Endodermal cell (in vitro differentiated cells): ENCODE results near the gene KLF2. TPM values are rescaled to one million over a fixed set of nuclear protein-coding genes. Genes with fewer than 3 reads are reported as not detected.

Source experiments
- DNase-seq: peaks from one replicate; pipeline ENCODE4 v3.0.0-alpha.2; 2017
- H3K27ac ChIP-seq: 2 replicates; pipeline ENCODE4 v1.5.1; 2013; ENCODE audit warnings: mild to moderate bottlenecking, low read depth, low read length, moderate library complexity
- H3K27me3 ChIP-seq: 2 replicates; pipeline ENCODE4 v1.6.1; 2013; ENCODE audit warnings: mild to moderate bottlenecking, low read length, moderate library complexity; ENCODE audit not compliant: insufficient read depth, control insufficient read depth, poor library complexity, severe bottlenecking
- H3K36me3 ChIP-seq: 2 replicates; pipeline ENCODE4 v1.7.0; 2013; ENCODE audit warnings: mild to moderate bottlenecking, low read length, moderate library complexity; ENCODE audit not compliant: control insufficient read depth, insufficient read depth
- H3K4me1 ChIP-seq: one replicate; pipeline ENCODE4 v1.7.0; 2013; ENCODE audit warnings: low read length; ENCODE audit not compliant: control insufficient read depth, insufficient read depth
- H3K4me3 ChIP-seq: 2 replicates; pipeline ENCODE4 v1.5.1; 2013; ENCODE audit warnings: mild to moderate bottlenecking, low read length, moderate library complexity
- H3K9ac ChIP-seq: 2 replicates; pipeline ENCODE4 v1.6.1; 2013; ENCODE audit warnings: mild to moderate bottlenecking, low read length, moderate library complexity; ENCODE audit not compliant: poor library complexity, severe bottlenecking; ENCODE audit errors: extremely low read depth
- H3K9me3 ChIP-seq: 2 replicates; pipeline ENCODE4 v1.6.1; 2013; ENCODE audit warnings: mild to moderate bottlenecking, low read length, moderate library complexity; ENCODE audit not compliant: control insufficient read depth
- H3K27ac Mint-ChIP-seq: 2 replicates; pipeline ENCODE4 v1.8.0; 2020; ENCODE audit warnings: mixed read lengths
- H3K27me3 Mint-ChIP-seq: 2 replicates; pipeline ENCODE4 v1.8.0; 2021; ENCODE audit warnings: mild to moderate bottlenecking, mixed read lengths; ENCODE audit not compliant: insufficient read depth
- H3K36me3 Mint-ChIP-seq: 2 replicates; pipeline ENCODE4 v1.8.0; 2020; ENCODE audit warnings: low read depth, mixed read lengths
- H3K4me1 Mint-ChIP-seq: 2 replicates; pipeline ENCODE4 v1.8.0; 2020; ENCODE audit warnings: mixed read lengths
- H3K4me3 Mint-ChIP-seq: 2 replicates; pipeline ENCODE4 v1.8.0; 2020; ENCODE audit warnings: mild to moderate bottlenecking, moderate library complexity, mixed read lengths
- H3K9me3 Mint-ChIP-seq: 2 replicates; pipeline ENCODE4 v1.8.0; 2020; ENCODE audit warnings: mild to moderate bottlenecking, mixed read lengths
- CTCF ChIP-seq: fragments of 200-600 bp; sonication (generic); conservative IDR thresholded peaks from 2 replicates; pipeline ENCODE4 v1.5.0; 2021; ENCODE audit warnings: antibody characterized with exemption, mild to moderate bottlenecking
- WGBS, 2 experiments: methylation state at CpG; one replicate each; pipeline versions ENCODE4 v1.1.5 to v1.1.7; 2013; ENCODE audit warnings: missing lambda C conversion rate in 2 of 2, mixed read lengths in 1 of 2; ENCODE audit not compliant: insufficient coverage in 1 of 2, insufficient read length in 1 of 2; 5-methylcytosine and 5-hydroxymethylcytosine counted together
- total RNA-seq, 2 donors: library from RNA; stranded (reverse); fragmentation: NEBNext Ultra II Directional in 1 of 2; extraction: Animal tissue kit (Norgen Biotek cat#: 25700) in 1 of 2; gene quantifications; 2 replicates in 1 of 2; 3 replicates in 1 of 2; pipeline ENCODE4 v1.2.1, GENCODE V29; 2021

Gene KLF2
- total RNA-seq, 2 donors from 2014 or later, result 0.22 to 1.4 TPM

- peak; percentile 57 for DNase-seq
- no peak overlapping the region for H3K9ac ChIP-seq
- H3K27me3 ChIP-seq, result no peaks in the 10 kb centered on the region
- H3K4me1 Mint-ChIP-seq, result no peaks in the 10 kb centered on the region
- H3K27me3 Mint-ChIP-seq, result peaks cover 7% of the 10 kb centered on the region
- no peak overlapping the region for H3K27ac ChIP-seq
- H3K4me3 ChIP-seq, result no peak overlapping the region
- 70 to 75% methylated on average over 26 to 30 of the region's 30 CpGs for WGBS, 2 experiments
- no peaks in the 10 kb centered on the region for H3K4me1 ChIP-seq
- H3K27ac Mint-ChIP-seq, result no peak overlapping the region
- H3K9me3 ChIP-seq, result no peaks in the 10 kb centered on the region
- H3K36me3 ChIP-seq, result no peaks in the 10 kb centered on the region
- no peaks in the 10 kb centered on the region for H3K9me3 Mint-ChIP-seq
- TF ChIP-seq CTCF, result peak; percentile 34
- H3K4me3 Mint-ChIP-seq, result no peak overlapping the region
- no peaks in the 10 kb centered on the region for H3K36me3 Mint-ChIP-seq
Observed at GRCh38 chr19:16338470-16339360, 14.1 kb downstream of the KLF2 start.

GRCh38 chr19:16339361-16339725 lies 14.7 kb downstream of the KLF2 start:
- Mint-ChIP-seq H3K4me3 (no peak overlapping the region), H3K27me3 (peaks cover 4% of the 10 kb centered on the region), H3K36me3 (no peaks in the 10 kb centered on the region), H3K9me3 (no peaks in the 10 kb centered on the region), H3K27ac (no peak overlapping the region), H3K4me1 (no peaks in the 10 kb centered on the region)
- TF ChIP-seq CTCF, result no peak
- Histone ChIP-seq H3K9me3 (no peaks in the 10 kb centered on the region), H3K36me3 (no peaks in the 10 kb centered on the region), H3K4me3 (no peak overlapping the region), H3K27ac (no peak overlapping the region), H3K4me1 (no peaks in the 10 kb centered on the region), H3K9ac (no peak overlapping the region), H3K27me3 (no peaks in the 10 kb centered on the region)
- DNase-seq, result no peak
- 90 to 95% methylated on average over 2 to 5 of the region's 6 CpGs for WGBS, 2 experiments

GRCh38 chr19:16340092-16340491 lies 15.5 kb downstream of the KLF2 start:
- no peaks in the 10 kb centered on the region for H3K4me1 ChIP-seq
- no peak for TF ChIP-seq CTCF
- Mint-ChIP-seq H3K9me3 (no peaks in the 10 kb centered on the region), H3K36me3 (no peaks in the 10 kb centered on the region), H3K27ac (no peak overlapping the region), H3K4me1 (no peaks in the 10 kb centered on the region), H3K27me3 (peaks cover 4% of the 10 kb centered on the region), H3K4me3 (no peak overlapping the region)
- WGBS, 2 experiments, result 58 to 67% methylated on average over 2 to 5 of the region's 5 CpGs
- H3K4me3 ChIP-seq, result no peak overlapping the region
- no peaks in the 10 kb centered on the region for H3K9me3 ChIP-seq
- no peak for DNase-seq
- no peak overlapping the region for H3K27ac ChIP-seq
- H3K9ac ChIP-seq, result no peak overlapping the region
- H3K27me3 ChIP-seq, result no peaks in the 10 kb centered on the region
- H3K36me3 ChIP-seq, result no peaks in the 10 kb centered on the region
